GM12878 (cell line): ENCODE data around the gene NBPF1. TPM values are rescaled to one million over a fixed set of nuclear protein-coding genes. Genes with fewer than 3 reads are reported as not detected.

Source experiments
- CREM ChIP-seq: IDR thresholded peaks from 2 replicates; pipeline ENCODE4 v1.6.1; 2014; ENCODE audit warnings: antibody characterized with exemption, low read depth
- ESRRA ChIP-seq: IDR thresholded peaks from 2 replicates; pipeline ENCODE4 v1.6.1; 2012; ENCODE audit warnings: mild to moderate bottlenecking, low read length, improper control_type of control experiment
- HCFC1 ChIP-seq: fragments of 150-350 bp; IDR thresholded peaks from 2 replicates; pipeline ENCODE4 v1.6.1; 2014; ENCODE audit warnings: low read length
- POLR2A ChIP-seq: IDR thresholded peaks from 2 replicates; pipeline ENCODE4 v1.6.1; 2011; ENCODE audit warnings: low read depth, mild to moderate bottlenecking, low read length
- POLR2AphosphoS2 ChIP-seq: IDR thresholded peaks from 2 replicates; pipeline ENCODE4 v1.6.1; 2011; ENCODE audit warnings: low read depth, mild to moderate bottlenecking, low read length, improper control_type of control experiment, moderate library complexity
- POU2F2 ChIP-seq: IDR thresholded peaks from 3 replicates; pipeline ENCODE4 v1.6.1; 2011; ENCODE audit warnings: low read depth, mild to moderate bottlenecking, low read length, borderline replicate concordance
- RUNX3 ChIP-seq: IDR thresholded peaks from 2 replicates; pipeline ENCODE4 v1.6.1; 2012; ENCODE audit warnings: low read length, inconsistent platforms
- SMAD1 ChIP-seq: fragments of 450-650 bp; IDR thresholded peaks from 2 replicates; pipeline ENCODE4 v1.6.1; 2018; ENCODE audit warnings: mild to moderate bottlenecking, low read depth; ENCODE audit not compliant: partially characterized antibody
- TCF3 ChIP-seq: IDR thresholded peaks from 2 replicates; pipeline ENCODE4 v1.6.1; 2012; ENCODE audit warnings: low read depth, mild to moderate bottlenecking, low read length, borderline replicate concordance; ENCODE audit not compliant: insufficient read depth
- ZBED1 ChIP-seq: IDR thresholded peaks from 2 replicates; pipeline ENCODE4 v1.6.1; 2016; ENCODE audit warnings: borderline replicate concordance
- polyA plus RNA-seq, 11 experiments: library from polyadenylated mRNA; depleted of rRNA in 4 of 11; unstranded in 6 of 11; stranded (reverse) in 5 of 11; fragments of >200 nt; fragmentation: Nextera tagmentation in 4 of 11; fragmentation: Illumina TruSeq in 1 of 11; extraction: Ambion mirVana in 4 of 11; extraction: Trizol in 1 of 11; gene quantifications; 1 replicate in 1 of 11; 2 replicates in 10 of 11; pipeline versions ENCODE4 v1.2.1 to v1.2.3, GENCODE V29; 2011 to 2016; ENCODE audit warnings: inconsistent platforms in 2 of 11, missing spikeins in 2 of 11, low read depth in 1 of 11
- total RNA-seq, 4 experiments: library from RNA; depleted of rRNA in 3 of 4; stranded (reverse); fragments of >200 nt in 3 of 4; fragmentation: Illumina TruSeq in 1 of 4; extraction: Trizol in 1 of 4; gene quantifications; 2 replicates each; pipeline versions ENCODE4 v1.2.1 to v1.2.3, GENCODE V29; 2013 to 2021
- TF ChIP-seq, protein P1 (sequence below): fragments of 450-650 bp; IDR thresholded peaks from 2 replicates; pipeline ENCODE4 v1.6.1; 2016; ENCODE audit warnings: mild to moderate bottlenecking, moderate library complexity, borderline replicate concordance
- TF ChIP-seq, protein P2 (sequence below): fragments of 450-650 bp; IDR thresholded peaks from 2 replicates; pipeline ENCODE4 v1.6.1; 2017; ENCODE audit warnings: low read depth, mild to moderate bottlenecking, moderate library complexity
- TF ChIP-seq, protein P3 (sequence below): fragments of 450-650 bp; IDR thresholded peaks from 2 replicates; pipeline ENCODE4 v1.6.1; 2016; ENCODE audit warnings: mild to moderate bottlenecking
- TF ChIP-seq, protein P4 (sequence below): IDR thresholded peaks from 2 replicates; pipeline ENCODE4 v1.6.1; 2012; ENCODE audit warnings: low read length, inconsistent platforms

Gene NBPF1
- total and polyA plus RNA-seq, 10 of the 15 experiments (the other 5 are each of a cell fraction or from before 2014, with no cell fraction given), result 0.20 to 3.4 (median 0.71) TPM

DNA sequence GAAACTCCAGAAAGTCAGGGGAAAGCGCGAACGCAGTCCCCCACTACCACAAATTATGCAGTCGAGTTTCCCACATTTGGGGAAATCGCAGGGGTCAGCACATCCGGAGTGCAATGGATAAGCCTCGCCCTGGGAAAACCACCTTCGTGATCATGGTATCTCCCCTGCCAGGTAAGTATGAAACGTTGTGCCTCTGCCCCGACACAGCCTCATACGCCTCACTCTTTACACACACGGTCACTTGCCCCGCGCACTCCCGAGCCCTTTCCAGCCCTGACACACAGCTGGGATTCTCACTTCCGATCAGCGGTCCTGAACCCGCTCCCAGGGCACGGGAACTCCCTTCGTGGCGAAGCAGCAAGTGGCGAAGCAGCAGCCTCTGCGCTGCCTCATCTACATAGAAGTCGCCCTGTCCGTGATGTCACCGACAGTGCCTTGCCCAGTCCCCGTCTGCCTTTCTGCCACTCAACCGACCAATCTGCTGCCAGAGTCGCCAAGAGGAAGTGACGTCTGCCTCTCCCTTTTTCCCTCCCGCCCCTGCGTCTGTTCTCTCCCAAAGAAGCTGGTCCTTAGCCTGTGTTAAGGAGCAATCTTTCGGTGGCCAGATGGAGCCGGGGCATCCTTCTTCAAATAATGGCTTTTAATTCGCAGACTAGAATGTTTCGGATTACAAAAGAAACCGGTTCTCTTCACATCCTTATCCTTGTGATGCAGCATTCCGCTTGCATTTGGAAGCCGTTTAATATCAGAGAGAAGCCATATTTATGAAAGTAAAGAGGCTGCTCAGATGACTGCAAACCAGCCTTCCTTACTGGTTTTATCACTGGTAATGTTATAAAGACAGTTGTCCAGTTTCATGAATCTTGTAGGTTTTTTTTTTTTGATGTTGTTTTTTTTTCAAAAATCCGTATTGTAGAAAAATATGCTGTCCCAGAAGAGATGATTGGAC, 99.0 kb downstream of the NBPF1 start, which contains the start of gene RNU1-1 (continued):
- TF ChIP-seq, protein P1, sequence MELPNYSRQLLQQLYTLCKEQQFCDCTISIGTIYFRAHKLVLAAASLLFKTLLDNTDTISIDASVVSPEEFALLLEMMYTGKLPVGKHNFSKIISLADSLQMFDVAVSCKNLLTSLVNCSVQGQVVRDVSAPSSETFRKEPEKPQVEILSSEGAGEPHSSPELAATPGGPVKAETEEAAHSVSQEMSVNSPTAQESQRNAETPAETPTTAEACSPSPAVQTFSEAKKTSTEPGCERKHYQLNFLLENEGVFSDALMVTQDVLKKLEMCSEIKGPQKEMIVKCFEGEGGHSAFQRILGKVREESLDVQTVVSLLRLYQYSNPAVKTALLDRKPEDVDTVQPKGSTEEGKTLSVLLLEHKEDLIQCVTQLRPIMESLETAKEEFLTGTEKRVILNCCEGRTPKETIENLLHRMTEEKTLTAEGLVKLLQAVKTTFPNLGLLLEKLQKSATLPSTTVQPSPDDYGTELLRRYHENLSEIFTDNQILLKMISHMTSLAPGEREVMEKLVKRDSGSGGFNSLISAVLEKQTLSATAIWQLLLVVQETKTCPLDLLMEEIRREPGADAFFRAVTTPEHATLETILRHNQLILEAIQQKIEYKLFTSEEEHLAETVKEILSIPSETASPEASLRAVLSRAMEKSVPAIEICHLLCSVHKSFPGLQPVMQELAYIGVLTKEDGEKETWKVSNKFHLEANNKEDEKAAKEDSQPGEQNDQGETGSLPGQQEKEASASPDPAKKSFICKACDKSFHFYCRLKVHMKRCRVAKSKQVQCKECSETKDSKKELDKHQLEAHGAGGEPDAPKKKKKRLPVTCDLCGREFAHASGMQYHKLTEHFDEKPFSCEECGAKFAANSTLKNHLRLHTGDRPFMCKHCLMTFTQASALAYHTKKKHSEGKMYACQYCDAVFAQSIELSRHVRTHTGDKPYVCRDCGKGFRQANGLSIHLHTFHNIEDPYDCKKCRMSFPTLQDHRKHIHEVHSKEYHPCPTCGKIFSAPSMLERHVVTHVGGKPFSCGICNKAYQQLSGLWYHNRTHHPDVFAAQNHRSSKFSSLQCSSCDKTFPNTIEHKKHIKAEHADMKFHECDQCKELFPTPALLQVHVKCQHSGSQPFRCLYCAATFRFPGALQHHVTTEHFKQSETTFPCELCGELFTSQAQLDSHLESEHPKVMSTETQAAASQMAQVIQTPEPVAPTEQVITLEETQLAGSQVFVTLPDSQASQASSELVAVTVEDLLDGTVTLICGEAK, result peak; percentile 68
- TF ChIP-seq, protein P2, sequence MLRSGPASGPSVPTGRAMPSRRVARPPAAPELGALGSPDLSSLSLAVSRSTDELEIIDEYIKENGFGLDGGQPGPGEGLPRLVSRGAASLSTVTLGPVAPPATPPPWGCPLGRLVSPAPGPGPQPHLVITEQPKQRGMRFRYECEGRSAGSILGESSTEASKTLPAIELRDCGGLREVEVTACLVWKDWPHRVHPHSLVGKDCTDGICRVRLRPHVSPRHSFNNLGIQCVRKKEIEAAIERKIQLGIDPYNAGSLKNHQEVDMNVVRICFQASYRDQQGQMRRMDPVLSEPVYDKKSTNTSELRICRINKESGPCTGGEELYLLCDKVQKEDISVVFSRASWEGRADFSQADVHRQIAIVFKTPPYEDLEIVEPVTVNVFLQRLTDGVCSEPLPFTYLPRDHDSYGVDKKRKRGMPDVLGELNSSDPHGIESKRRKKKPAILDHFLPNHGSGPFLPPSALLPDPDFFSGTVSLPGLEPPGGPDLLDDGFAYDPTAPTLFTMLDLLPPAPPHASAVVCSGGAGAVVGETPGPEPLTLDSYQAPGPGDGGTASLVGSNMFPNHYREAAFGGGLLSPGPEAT, result 0 out of 2 replicates have a peak, but pooled peaks have one; percentile 32
- TF ChIP-seq HCFC1 (0 out of 2 replicates have a peak, but pooled peaks have one; percentile 25), CREM (peak; percentile 82; the same call in 1 of the 2 replicates), ESRRA (0 out of 2 replicates have a peak, but pooled peaks have one; percentile 32), POLR2A (peak; percentile 46; the same call in 1 of the 2 replicates), TCF3 (peak; percentile 85; the same call in 1 of the 2 replicates), POU2F2 (peak; percentile 80; the same call in 1 of the 3 replicates), POLR2AphosphoS2 (peak; percentile 94), RUNX3 (0 out of 2 replicates have a peak, but pooled peaks have one; percentile 44), SMAD1 (peak; percentile 98), ZBED1 (peak; percentile 99)
- TF ChIP-seq, protein P3, sequence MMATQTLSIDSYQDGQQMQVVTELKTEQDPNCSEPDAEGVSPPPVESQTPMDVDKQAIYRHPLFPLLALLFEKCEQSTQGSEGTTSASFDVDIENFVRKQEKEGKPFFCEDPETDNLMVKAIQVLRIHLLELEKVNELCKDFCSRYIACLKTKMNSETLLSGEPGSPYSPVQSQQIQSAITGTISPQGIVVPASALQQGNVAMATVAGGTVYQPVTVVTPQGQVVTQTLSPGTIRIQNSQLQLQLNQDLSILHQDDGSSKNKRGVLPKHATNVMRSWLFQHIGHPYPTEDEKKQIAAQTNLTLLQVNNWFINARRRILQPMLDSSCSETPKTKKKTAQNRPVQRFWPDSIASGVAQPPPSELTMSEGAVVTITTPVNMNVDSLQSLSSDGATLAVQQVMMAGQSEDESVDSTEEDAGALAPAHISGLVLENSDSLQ, result peak; percentile 91
- TF ChIP-seq, protein P4, sequence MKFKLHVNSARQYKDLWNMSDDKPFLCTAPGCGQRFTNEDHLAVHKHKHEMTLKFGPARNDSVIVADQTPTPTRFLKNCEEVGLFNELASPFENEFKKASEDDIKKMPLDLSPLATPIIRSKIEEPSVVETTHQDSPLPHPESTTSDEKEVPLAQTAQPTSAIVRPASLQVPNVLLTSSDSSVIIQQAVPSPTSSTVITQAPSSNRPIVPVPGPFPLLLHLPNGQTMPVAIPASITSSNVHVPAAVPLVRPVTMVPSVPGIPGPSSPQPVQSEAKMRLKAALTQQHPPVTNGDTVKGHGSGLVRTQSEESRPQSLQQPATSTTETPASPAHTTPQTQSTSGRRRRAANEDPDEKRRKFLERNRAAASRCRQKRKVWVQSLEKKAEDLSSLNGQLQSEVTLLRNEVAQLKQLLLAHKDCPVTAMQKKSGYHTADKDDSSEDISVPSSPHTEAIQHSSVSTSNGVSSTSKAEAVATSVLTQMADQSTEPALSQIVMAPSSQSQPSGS, result peak; percentile 92
- TF ChIP-seq, all 136 proteins: peak for 35; not testable (repeated sequence) for 101
